ENCODE measurements around the gene CTNNBL1. TPM values are rescaled to one million over a fixed set of nuclear protein-coding genes. Genes with fewer than 3 reads are reported as not detected.

CTNNBL1 gene
- total and polyA plus RNA-seq, 2 donors (not counting 3 experiments of a cell fraction or from before 2014, with no cell fraction given), result 20.8 to 60.2 TPM

- Histone ChIP-seq H3K79me2 (ENCODE audit: control insufficient read depth, insufficient read depth, low read length) (no peaks in the 10 kb centered on the region), H3K4me3 (replicated peaks in 1 of 3; ENCODE audit: insufficient read depth in 1 of 3, low read depth in 1 of 3, low read length in 3 of 3) (no peak overlapping the region), H3K4me1 (ENCODE audit: control insufficient read depth, extremely low read depth, insufficient read depth, low read length) (no peaks in the 10 kb centered on the region), H3K27ac (ENCODE audit: insufficient read depth, low read depth, low read length) (no peak overlapping the region), H2AFZ (ENCODE audit: low read depth, low read length) (no peak overlapping the region), H3K27me3 (ENCODE audit: control insufficient read depth in 2 of 2, insufficient read depth in 2 of 2, low read length in 2 of 2) (no peaks in the 10 kb centered on the region), H3K9me3 (replicated peaks; ENCODE audit: control insufficient read depth, insufficient read depth, low read length) (no peaks in the 10 kb centered on the region), H3K9ac (replicated peaks; ENCODE audit: extremely low read depth, insufficient read depth, low read length) (no peak overlapping the region), H3K4me2 (ENCODE audit: insufficient read depth, low read length) (no peak overlapping the region), H3K36me3 (ENCODE audit: control insufficient read depth in 2 of 2, extremely low read depth in 1 of 2, insufficient read depth in 2 of 2, low read length in 2 of 2) (peaks cover 0 to 3% of the 10 kb centered on the region in 2 experiments), H3K9me1 (replicated peaks; ENCODE audit: control insufficient read depth, extremely low read depth, insufficient read depth, low read length) (no peaks in the 10 kb centered on the region), H4K20me1 (replicated peaks; ENCODE audit: control insufficient read depth, extremely low read depth, insufficient read depth, low read length) (no peaks in the 10 kb centered on the region)
- DNase-seq (ENCODE audit: low read depth, low spot score) (no peak), FAIRE-seq (no peak)
- TF ChIP-seq MYC (IDR thresholded peaks at IDR 0.05; ENCODE audit: low read depth, low read length) (no peak), MAX (IDR thresholded peaks at IDR 0.05; ENCODE audit: insufficient read depth, insufficient read length) (no peak), GATA2 (IDR thresholded peaks at IDR 0.05; ENCODE audit: insufficient read depth, insufficient read length, low read depth, low read length) (no peak), POLR2A (IDR thresholded peaks at IDR 0.05; ENCODE audit: low read depth, low read length) (no peak), FOS (IDR thresholded peaks at IDR 0.05; ENCODE audit: borderline replicate concordance, insufficient read depth, low read length) (no peak)
- POLR2A ChIA-PET, result no interaction called here
- dilution Hi-C loops (cut with MboI; ENCODE audit: extremely low pct_ligation_motif_present, low sequenced_read_pairs), result no loop called here
- intact Hi-C loops (cut with micrococcal nuclease), result loop anchor here (10.0 kb wide), 1 partner anchor 1606 kb away; no protein-coding TSS in a partner anchor
- no TSS peak for BruUV-seq (replicated peaks)
- CTCF ChIA-PET, result no interaction called here
Observed at GRCh38 chr20:37838769-37839431, 145.1 kb downstream of the CTNNBL1 start.

- no peak for FAIRE-seq
Observed at GRCh38 chr20:37839432-37839827, 145.6 kb downstream of the CTNNBL1 start.

More at GRCh38 chr20:37839432-37839827, 145.6 kb downstream of the CTNNBL1 start:
- Histone ChIP-seq H3K9ac (replicated peaks; ENCODE audit: extremely low read depth, insufficient read depth, low read length) (no peak overlapping the region), H3K9me3 (replicated peaks; ENCODE audit: control insufficient read depth, insufficient read depth, low read length) (no peaks in the 10 kb centered on the region), H3K36me3 (ENCODE audit: control insufficient read depth in 2 of 2, extremely low read depth in 1 of 2, insufficient read depth in 2 of 2, low read length in 2 of 2) (peaks cover 0 to 3% of the 10 kb centered on the region in 2 experiments), H3K27ac (ENCODE audit: insufficient read depth, low read depth, low read length) (no peak overlapping the region), H3K27me3 (ENCODE audit: control insufficient read depth in 2 of 2, insufficient read depth in 2 of 2, low read length in 2 of 2) (no peaks in the 10 kb centered on the region), H2AFZ (ENCODE audit: low read depth, low read length) (no peak overlapping the region), H3K79me2 (ENCODE audit: control insufficient read depth, insufficient read depth, low read length) (no peaks in the 10 kb centered on the region), H3K4me1 (ENCODE audit: control insufficient read depth, extremely low read depth, insufficient read depth, low read length) (no peaks in the 10 kb centered on the region), H3K4me3 (replicated peaks in 1 of 3; ENCODE audit: insufficient read depth in 1 of 3, low read depth in 1 of 3, low read length in 3 of 3) (no peak overlapping the region), H4K20me1 (replicated peaks; ENCODE audit: control insufficient read depth, extremely low read depth, insufficient read depth, low read length) (no peaks in the 10 kb centered on the region), H3K9me1 (replicated peaks; ENCODE audit: control insufficient read depth, extremely low read depth, insufficient read depth, low read length) (no peaks in the 10 kb centered on the region), H3K4me2 (ENCODE audit: insufficient read depth, low read length) (no peak overlapping the region)
- TF ChIP-seq POLR2A (IDR thresholded peaks at IDR 0.05; ENCODE audit: low read depth, low read length) (no peak), JUN (IDR thresholded peaks at IDR 0.05; ENCODE audit: borderline replicate concordance, insufficient read depth, insufficient read length, low read depth) (no peak), CTCF (IDR thresholded peaks at IDR 0.05; ENCODE audit: extremely low read depth in 1 of 2, insufficient read depth in 1 of 2, low read depth in 1 of 2, low read length in 2 of 2) (no peak), EZH2 (IDR thresholded peaks at IDR 0.05; ENCODE audit: borderline replicate concordance, low read depth, low read length, severe bottlenecking) (no peak), GATA2 (IDR thresholded peaks at IDR 0.05; ENCODE audit: insufficient read depth, insufficient read length, low read depth, low read length) (no peak), MAX (IDR thresholded peaks at IDR 0.05; ENCODE audit: insufficient read depth, insufficient read length) (no peak), POLR2AphosphoS5 (IDR thresholded peaks at IDR 0.05; ENCODE audit: insufficient read depth, low read depth, low read length) (no peak), MYC (IDR thresholded peaks at IDR 0.05; ENCODE audit: low read depth, low read length) (no peak), FOS (IDR thresholded peaks at IDR 0.05; ENCODE audit: borderline replicate concordance, insufficient read depth, low read length) (no peak)
- intact Hi-C loops (cut with micrococcal nuclease), result loop anchor here (10.0 kb wide), 1 partner anchor 1605 kb away; no protein-coding TSS in a partner anchor
- dilution Hi-C loops (cut with MboI; ENCODE audit: extremely low pct_ligation_motif_present, low sequenced_read_pairs), result no loop called here
- DNase-seq (ENCODE audit: low read depth, low spot score), result no peak
- ChIA-PET CTCF (no interaction called here), POLR2A (no interaction called here)
- no TSS peak for BruUV-seq (replicated peaks)
